Measurements from ENCODE around the gene NEURL3.
A peak's percentile ranks its signal among the peaks of the same experiment; 100 is the strongest.

The NEURL3 gene

DNA sequence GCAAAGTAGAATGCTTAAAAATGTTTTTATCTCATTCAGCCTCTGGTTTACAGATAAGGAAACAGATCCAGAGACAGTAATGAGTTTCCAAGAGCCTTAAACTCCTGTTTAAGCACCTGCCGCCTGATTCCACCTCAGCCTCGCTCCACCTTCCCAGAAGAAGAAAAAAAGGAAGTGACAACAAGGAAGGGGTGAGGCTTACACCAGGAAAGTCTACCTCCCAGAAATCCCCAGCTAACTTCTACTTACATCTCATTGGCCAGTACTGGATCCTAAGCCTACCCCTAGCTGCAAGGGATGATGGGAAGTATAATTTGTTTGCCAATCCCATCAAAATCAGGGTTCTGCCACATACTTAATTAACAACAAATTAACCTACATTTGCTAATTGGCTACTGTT is 16.1 kb upstream of the NEURL3 start:
- 0 out of 2 replicates have a peak overlapping the region, but pooled peaks have one; percentile 9 for H3K27ac ChIP-seq (replicated peaks)
- no peaks in the 10 kb centered on the region for H3K27me3 ChIP-seq (ENCODE audit: insufficient read depth, poor library complexity, severe bottlenecking)
- DNase-seq (ENCODE audit: low read depth in 1 of 2, low spot score in 1 of 2), result peak in 1 of 2 experiments; percentile 37
- no peak for TF ChIP-seq POLR2AphosphoS5 (IDR thresholded peaks at IDR 0.05; ENCODE audit: low read depth)
- TF ChIP-seq, protein P1, sequence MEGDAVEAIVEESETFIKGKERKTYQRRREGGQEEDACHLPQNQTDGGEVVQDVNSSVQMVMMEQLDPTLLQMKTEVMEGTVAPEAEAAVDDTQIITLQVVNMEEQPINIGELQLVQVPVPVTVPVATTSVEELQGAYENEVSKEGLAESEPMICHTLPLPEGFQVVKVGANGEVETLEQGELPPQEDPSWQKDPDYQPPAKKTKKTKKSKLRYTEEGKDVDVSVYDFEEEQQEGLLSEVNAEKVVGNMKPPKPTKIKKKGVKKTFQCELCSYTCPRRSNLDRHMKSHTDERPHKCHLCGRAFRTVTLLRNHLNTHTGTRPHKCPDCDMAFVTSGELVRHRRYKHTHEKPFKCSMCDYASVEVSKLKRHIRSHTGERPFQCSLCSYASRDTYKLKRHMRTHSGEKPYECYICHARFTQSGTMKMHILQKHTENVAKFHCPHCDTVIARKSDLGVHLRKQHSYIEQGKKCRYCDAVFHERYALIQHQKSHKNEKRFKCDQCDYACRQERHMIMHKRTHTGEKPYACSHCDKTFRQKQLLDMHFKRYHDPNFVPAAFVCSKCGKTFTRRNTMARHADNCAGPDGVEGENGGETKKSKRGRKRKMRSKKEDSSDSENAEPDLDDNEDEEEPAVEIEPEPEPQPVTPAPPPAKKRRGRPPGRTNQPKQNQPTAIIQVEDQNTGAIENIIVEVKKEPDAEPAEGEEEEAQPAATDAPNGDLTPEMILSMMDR (IDR thresholded peaks at IDR 0.05; ENCODE audit: insufficient read depth, low read length), result no peak
- TF ChIP-seq, protein P2, sequence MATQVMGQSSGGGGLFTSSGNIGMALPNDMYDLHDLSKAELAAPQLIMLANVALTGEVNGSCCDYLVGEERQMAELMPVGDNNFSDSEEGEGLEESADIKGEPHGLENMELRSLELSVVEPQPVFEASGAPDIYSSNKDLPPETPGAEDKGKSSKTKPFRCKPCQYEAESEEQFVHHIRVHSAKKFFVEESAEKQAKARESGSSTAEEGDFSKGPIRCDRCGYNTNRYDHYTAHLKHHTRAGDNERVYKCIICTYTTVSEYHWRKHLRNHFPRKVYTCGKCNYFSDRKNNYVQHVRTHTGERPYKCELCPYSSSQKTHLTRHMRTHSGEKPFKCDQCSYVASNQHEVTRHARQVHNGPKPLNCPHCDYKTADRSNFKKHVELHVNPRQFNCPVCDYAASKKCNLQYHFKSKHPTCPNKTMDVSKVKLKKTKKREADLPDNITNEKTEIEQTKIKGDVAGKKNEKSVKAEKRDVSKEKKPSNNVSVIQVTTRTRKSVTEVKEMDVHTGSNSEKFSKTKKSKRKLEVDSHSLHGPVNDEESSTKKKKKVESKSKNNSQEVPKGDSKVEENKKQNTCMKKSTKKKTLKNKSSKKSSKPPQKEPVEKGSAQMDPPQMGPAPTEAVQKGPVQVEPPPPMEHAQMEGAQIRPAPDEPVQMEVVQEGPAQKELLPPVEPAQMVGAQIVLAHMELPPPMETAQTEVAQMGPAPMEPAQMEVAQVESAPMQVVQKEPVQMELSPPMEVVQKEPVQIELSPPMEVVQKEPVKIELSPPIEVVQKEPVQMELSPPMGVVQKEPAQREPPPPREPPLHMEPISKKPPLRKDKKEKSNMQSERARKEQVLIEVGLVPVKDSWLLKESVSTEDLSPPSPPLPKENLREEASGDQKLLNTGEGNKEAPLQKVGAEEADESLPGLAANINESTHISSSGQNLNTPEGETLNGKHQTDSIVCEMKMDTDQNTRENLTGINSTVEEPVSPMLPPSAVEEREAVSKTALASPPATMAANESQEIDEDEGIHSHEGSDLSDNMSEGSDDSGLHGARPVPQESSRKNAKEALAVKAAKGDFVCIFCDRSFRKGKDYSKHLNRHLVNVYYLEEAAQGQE (IDR thresholded peaks at IDR 0.05; ENCODE audit: insufficient replicate concordance, low read depth), result no peak
- peak; percentile 75 for TF ChIP-seq SPI1 (IDR thresholded peaks at IDR 0.05; ENCODE audit: borderline replicate concordance, low read depth)
- TF ChIP-seq GABPA (IDR thresholded peaks at IDR 0.05; ENCODE audit: low read depth), result no peak
- H3K4me3 ChIP-seq (replicated peaks; ENCODE audit: insufficient read depth, low read length), result no peak overlapping the region

DNA sequence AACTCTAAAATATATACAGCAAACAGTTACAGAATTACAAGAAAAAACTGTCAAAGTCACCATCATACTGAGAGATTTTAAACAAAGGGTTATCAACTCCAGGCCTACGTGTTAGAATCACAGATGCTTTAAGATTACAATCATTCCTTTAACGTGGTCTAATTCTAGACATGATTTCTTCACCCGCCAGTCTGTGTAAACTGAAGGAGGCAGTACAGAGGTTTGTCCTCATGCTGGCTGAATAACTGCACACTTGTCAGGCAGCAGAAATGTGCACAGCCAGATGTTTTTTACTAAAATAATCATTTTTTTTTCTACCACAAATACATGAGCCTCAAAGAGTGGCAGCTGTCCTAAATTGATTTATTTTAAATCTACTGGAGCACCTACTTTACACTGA is 15.5 kb upstream of the NEURL3 start:
- Histone ChIP-seq H3K4me3 (replicated peaks; ENCODE audit: insufficient read depth, low read length) (no peak overlapping the region), H3K27me3 (ENCODE audit: insufficient read depth, poor library complexity, severe bottlenecking) (no peaks in the 10 kb centered on the region), H3K27ac (replicated peaks) (0 out of 2 replicates have a peak overlapping the region, but pooled peaks have one; percentile 9)
- TF ChIP-seq SPI1 (IDR thresholded peaks at IDR 0.05; ENCODE audit: borderline replicate concordance, low read depth) (no peak), POLR2AphosphoS5 (IDR thresholded peaks at IDR 0.05; ENCODE audit: low read depth) (no peak), GABPA (IDR thresholded peaks at IDR 0.05; ENCODE audit: low read depth) (no peak)
- TF ChIP-seq, protein P2 (IDR thresholded peaks at IDR 0.05; ENCODE audit: insufficient replicate concordance, low read depth), result no peak
- TF ChIP-seq, protein P1 (IDR thresholded peaks at IDR 0.05; ENCODE audit: insufficient read depth, low read length), result no peak
- DNase-seq (ENCODE audit: low read depth in 1 of 2, low spot score in 1 of 2), result no peak

DNA sequence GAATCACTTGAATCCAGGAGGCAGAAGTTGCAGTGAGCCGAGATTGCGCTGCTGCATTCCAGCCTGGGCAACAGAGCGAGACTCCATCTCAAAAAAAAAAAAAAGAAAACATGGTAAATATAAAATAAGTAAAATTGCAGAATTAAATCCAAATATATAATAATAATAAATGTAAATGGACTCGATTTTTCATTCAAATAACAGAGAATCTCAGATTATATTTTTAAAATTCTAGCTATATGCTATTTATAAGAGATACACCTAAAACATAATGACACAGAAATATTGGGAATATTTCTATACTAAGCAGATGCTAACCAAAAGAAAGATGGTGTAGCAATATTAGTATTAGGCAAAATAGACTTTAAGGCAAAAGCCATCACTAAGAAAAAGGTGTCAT is 15.1 kb upstream of the NEURL3 start:
- Histone ChIP-seq H3K4me3 (replicated peaks; ENCODE audit: insufficient read depth, low read length) (no peak overlapping the region), H3K27ac (replicated peaks) (no peak overlapping the region), H3K27me3 (ENCODE audit: insufficient read depth, poor library complexity, severe bottlenecking) (no peaks in the 10 kb centered on the region)
- no peak for DNase-seq (ENCODE audit: low read depth in 1 of 2, low spot score in 1 of 2)
- TF ChIP-seq, protein P2 (IDR thresholded peaks at IDR 0.05; ENCODE audit: insufficient replicate concordance, low read depth), result no peak
- TF ChIP-seq, protein P1 (IDR thresholded peaks at IDR 0.05; ENCODE audit: insufficient read depth, low read length), result no peak
- no peak for TF ChIP-seq POLR2AphosphoS5 (IDR thresholded peaks at IDR 0.05; ENCODE audit: low read depth)
- TF ChIP-seq GABPA (IDR thresholded peaks at IDR 0.05; ENCODE audit: low read depth), result no peak
- TF ChIP-seq SPI1 (IDR thresholded peaks at IDR 0.05; ENCODE audit: borderline replicate concordance, low read depth), result no peak

All from HL-60 (cell line).